HG03108 (cell line): ENCODE results near the gene CFAP20DC.
"Not testable (repeated sequence)": the region's sequence is repeated elsewhere in the genome, so short reads cannot be mapped to it uniquely, and the experiment has no call there.

ENCODE experiments used
- ATAC-seq: cut with Tn5 transposase; IDR thresholded peaks from one replicate; pipeline ENCODE4 v1.9.1; 2021; ENCODE audit warnings: moderate library complexity; ENCODE audit not compliant: unreplicated experiment

Gene CFAP20DC

DNA sequence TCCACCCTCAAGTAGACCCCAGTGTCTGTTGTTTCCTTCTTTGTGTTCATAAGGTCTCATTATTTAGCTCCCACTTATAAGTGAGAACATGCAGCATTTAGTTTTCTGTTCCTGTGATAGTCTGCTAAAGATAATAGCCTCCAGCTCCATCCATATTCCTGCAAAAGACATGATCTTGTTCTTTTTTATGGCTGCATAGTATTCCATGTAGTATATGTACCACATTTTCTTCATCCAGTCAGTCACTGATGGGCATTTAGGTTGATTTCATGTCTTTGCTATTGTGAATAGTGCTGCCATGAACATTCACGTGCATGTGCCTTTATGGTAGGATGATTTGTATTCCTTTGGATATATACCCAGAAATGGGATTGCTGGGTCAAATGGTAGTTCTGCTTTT, 82.0 kb downstream of the CFAP20DC start:
- ATAC-seq: not testable (repeated sequence)

DNA sequence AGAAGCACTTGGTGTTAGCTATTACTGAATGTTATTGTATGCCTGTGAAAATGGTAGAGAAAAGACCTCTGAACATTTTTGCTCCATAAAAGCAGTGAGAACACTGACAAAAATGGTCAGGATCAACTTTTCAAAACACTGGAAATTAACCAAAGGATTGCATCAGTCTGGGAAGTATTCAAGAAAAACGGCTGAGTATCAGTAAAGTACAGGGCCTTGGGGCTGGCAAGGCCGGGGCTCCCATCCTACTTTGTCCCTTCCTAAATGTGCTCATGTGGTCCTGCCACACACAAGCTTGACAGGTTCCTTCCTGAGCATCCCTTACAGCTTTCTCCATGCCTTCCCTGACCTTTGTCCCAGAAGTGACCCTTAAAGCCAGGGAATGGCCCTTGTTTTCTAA, 84.0 kb downstream of the CFAP20DC start:
- no peak for ATAC-seq

- no peak for ATAC-seq
Measured at GRCh38 chr3:58963928-58964503, 85.8 kb downstream of the CFAP20DC start.

- ATAC-seq: no peak
Measured at GRCh38 chr3:58962816-58963215, 87.0 kb downstream of the CFAP20DC start.

DNA sequence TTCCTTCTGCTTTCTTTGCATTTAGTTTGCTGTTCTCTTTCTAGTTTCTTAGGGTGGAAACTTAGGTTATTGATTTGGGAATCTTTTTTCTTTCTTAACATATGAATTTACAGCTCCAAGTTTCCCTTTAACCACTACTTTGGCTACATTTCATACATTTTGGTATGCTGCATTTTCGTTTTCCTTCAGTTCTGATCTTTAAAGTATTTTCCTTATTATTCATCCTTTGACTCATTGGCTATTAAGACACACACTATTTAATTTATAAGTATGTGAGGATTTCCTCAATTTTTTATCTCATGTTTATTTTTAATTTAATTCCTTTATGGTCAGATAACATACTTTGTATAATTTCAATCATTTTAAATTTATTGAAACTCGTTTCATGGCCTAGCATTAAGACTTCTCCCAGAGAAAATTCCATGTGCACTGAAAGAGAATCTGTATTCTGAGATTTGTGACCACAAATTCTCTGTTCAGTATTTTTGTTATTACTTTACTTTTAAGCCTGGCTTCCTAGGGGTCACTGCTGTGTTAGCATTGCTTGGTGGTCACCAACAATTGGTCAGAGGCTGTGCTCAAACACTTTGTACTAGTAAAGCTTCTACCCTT, 87.7 kb downstream of the CFAP20DC start:
- no peak for ATAC-seq

DNA sequence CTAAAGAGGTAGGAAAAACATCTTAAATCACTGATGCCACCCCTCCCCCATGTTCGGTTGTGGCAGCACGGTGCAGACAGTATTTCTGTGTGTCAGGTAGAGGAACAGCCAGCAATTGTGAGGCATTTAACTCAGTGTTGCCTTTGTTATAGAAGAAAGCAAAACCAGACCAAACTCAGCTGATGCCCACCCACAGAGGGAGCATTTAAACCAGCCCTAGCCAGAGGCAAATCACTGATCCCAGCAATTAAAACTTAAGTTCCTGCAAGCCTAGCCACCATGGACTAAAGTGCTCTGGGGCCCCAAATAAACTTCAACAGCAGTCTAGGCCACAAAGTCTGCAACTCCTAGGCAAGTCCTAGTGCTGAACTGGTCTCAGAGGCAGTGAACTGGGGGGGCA, 94.5 kb downstream of the CFAP20DC start:
- no peak for ATAC-seq

GRCh38 chr3:58953288-58953687, 96.5 kb downstream of the CFAP20DC start:
- ATAC-seq: no peak

DNA sequence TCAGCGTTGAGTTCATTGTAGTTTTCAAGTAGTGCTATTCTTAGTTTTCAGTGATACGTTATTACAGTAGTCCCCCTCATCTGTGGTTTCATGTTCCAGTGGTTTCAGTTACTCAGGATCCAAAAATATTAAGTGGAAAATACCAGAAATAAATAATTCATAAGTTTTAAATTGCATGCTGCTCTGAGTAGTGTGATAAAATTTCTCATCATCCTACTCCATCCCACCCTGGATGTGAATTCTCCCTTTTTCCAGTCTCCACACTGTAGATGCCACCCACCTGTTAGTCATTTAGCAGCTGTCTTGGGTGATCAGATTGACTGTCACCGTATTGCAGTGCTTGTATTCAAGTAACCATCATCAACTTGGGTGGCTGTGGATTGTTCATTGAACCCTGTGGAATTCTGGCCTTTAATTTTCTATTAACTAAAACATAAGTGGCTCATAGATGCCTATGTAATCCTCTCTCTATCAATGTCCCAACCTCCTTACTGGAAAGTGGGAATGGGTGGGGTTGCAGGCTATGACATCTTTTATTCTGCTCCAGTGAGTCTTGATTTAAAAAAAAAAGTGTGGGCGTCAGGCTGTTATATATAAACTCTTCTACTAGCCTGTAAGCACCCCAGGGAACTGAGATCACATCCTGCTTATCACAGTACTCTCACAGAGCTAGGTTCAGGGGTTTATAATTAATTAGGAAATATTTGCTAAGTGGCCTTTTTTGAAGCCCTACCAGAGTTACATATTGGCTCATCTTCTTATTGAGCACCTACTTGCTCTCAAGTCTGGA, 97.5 kb downstream of the CFAP20DC start:
- ATAC-seq: peak; percentile 83

- ATAC-seq: no peak
Measured at GRCh38 chr3:58948018-58948417, 101.8 kb downstream of the CFAP20DC start.

- no peak for ATAC-seq
Measured at GRCh38 chr3:58946875-58947274, 103.0 kb downstream of the CFAP20DC start.

GRCh38 chr3:58938057-58938456, 111.8 kb downstream of the CFAP20DC start:
- no peak for ATAC-seq

DNA sequence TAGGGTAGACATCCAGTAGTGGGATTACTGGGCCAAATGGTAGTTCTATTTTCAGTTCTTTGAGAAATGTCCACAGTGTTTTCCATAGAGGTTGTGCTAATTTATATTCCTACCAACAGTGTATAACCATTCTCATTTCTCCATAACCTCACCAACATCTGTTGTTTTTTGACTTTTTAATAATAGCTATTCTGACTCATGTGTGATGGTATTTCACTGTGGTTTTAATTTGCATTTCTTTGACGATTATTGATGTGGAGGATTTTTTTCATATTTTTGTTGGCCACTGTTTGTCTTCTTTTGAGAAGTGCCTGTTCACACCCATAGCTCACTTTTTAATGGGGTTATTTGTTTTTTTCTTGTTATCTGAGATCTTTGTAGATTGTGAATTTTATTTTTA, 125.2 kb downstream of the CFAP20DC start:
- no peak for ATAC-seq

DNA sequence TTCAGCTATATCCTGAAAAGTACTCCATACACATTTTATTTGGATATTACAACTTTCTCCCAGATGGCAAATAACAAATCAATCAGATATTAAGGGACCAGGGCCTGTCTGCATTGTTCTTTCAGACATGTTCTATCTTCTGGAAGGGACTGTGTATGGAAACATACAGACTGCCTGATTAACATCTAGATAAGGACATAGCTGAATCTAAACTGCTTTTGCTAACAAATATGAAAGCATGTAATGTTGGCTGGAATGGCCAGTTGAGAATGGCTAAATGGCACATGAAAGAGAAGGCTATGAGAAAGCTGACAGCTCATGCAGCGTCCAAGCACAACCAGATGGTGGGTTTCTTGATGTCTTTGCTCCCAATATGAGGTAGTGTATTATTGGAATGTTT, 149.4 kb downstream of the CFAP20DC start:
- ATAC-seq: no peak

DNA sequence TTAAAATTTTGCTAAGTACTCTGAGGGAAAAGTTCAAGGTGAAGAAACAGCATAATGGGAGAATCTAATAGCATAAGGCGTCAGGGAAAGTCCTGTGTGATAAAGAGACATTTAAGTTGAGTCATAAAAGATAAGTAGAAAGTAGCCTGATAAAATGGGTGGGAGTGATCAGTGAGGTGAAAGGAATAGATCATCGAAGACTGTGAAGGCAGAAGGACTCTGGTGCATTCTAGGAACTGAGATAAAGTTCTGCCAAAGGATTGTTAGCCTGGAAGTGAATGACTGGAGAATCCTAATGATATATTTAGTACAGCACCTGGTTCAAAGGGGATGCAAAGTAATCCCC, 149.9 kb downstream of the CFAP20DC start:
- ATAC-seq: no peak

DNA sequence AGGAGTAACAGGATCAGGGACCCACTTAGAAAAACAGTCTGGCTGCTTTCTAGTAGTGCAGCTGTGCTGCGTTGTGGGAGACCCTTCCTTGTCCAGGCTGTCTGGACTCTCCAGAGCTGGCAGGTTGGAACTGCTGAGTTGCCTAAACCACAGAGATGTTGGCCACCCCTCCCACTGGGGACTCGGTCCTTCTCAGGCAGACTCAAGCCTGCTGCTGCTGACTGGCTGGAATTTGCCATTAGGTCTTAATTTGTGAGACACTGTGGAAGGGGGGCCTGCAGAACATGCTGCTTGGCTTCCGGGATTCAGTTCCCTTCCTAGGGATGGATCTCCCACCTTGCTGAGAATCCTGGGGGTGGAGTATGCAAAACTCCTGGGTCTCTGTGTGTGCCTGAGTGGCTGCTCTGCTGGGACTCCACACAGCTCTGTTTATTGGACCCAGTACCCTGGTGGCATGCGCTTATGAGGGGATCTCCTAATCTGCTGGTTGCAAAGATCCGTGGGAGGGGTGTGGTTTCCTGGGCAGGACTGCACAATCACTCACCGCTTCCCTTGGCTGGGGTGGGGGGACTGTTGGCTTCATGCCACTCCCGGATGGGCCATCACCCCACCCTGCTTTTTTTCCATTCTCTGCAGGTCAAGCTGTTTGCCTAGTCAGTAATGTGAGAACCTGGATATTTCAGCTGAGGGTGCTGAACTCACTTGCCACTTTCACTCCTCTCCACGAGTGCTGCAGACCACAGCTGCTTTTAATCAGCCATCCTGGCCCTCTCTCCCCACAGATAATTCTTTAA, 150.5 kb downstream of the CFAP20DC start:
- peak; percentile 64 for ATAC-seq

GRCh38 chr3:58898513-58898912, 151.3 kb downstream of the CFAP20DC start:
- ATAC-seq: no peak

- no peak for ATAC-seq
Measured at GRCh38 chr3:58897646-58898045, 152.2 kb downstream of the CFAP20DC start.

DNA sequence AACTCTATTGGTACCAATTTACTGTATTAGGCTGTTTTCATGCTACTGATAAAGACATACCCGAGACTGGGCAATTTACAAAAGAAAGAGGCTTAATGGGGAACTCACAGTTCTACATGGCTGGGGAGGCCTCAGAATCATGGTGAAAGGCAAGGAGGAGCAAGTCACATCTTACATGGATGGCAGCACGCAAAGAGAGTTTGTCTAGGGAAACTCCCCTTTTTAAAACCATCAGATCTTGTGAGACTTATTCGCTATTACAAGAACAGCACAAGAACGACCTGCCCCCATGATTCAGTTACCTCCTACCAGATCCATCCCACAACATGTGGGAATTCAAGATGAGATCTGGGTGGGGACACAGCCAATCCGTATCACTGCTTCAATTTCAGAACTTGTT, 154.1 kb downstream of the CFAP20DC start:
- not testable (repeated sequence) for ATAC-seq

- ATAC-seq: not testable (repeated sequence)
Measured at GRCh38 chr3:58892526-58892925, 157.3 kb downstream of the CFAP20DC start.

DNA sequence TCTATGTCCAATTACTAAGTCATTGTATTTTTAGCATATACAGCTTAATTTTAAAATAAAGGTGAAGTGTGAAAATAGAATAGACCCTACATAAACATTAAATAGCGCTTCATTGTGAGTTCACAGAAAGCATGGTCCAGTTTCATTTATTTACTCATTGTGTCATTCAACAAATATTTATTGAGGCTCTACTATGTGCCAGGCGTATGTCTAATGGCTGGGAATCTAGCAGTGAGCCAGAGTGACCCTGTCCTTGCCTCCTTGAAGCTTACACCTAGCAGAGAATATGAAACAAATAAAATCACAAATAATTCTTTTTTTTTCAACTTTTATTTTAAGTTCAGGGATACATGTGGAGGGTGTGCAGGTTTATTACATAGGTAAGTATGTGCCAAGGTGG, 161.7 kb downstream of the CFAP20DC start:
- no peak for ATAC-seq

- ATAC-seq: no peak
Measured at GRCh38 chr3:58884453-58884852, 165.4 kb downstream of the CFAP20DC start.

- no peak for ATAC-seq
Measured at GRCh38 chr3:58880182-58880581, 169.6 kb downstream of the CFAP20DC start.
